ENCODE data around the gene RTN4RL1. TPM values are rescaled to one million over a fixed set of nuclear protein-coding genes. Genes with fewer than 3 reads are reported as not detected.
A peak's percentile ranks its signal among the peaks of the same experiment; 100 is the strongest.

The RTN4RL1 gene
- 0.10 TPM for polyA plus RNA-seq (2013, experiment 1 of 2)
- 0.04 TPM for polyA plus RNA-seq (2013, experiment 2 of 2)

- H3K4me3 ChIP-seq (ENCODE audit: insufficient read depth in 1 of 2, low read depth in 1 of 2, low read length in 2 of 2), result peak within 1 kb of the TSS; percentile 44 to 62
These were observed at the start of gene RTN4RL1 for GRCh38 chr17:2025220-2025621. Gene RTN4RL1, minus strand, starts transcription at chr17:2025334. Its CDS starts 469 bp downstream, at chr17:2024865.

GRCh38 chr17:2074919-2075318 is 49.8 kb upstream of the RTN4RL1 start:
- no peaks in the 10 kb centered on the region for H3K9me3 ChIP-seq (ENCODE audit: control insufficient read depth, low read length)
- no peak overlapping the region for H2BK15ac ChIP-seq (ENCODE audit: low read depth, poor library complexity, severe bottlenecking)
- H3K36me3 ChIP-seq (ENCODE audit: control insufficient read depth in 1 of 2, insufficient read depth in 2 of 2, low read depth in 1 of 2, low read length in 2 of 2), result peaks cover 53 to 66% of the 10 kb centered on the region in 2 experiments
- peak overlapping the region in 1 of 2 experiments; percentile 23 for H3K23ac ChIP-seq (ENCODE audit: low read length in 2 of 2)
- WGBS, result 87% methylated on average over 10 of the region's 10 CpGs
- no peak overlapping the region for H3K27ac ChIP-seq (ENCODE audit: low read length, poor library complexity, severe bottlenecking)
- H3K9ac ChIP-seq (ENCODE audit: low read length), result no peak overlapping the region
- peak overlapping the region; percentile 79 to 80 for H2BK12ac ChIP-seq (ENCODE audit: low read length in 2 of 2)
- H2AFZ ChIP-seq (ENCODE audit: low read depth, low read length), result no peak overlapping the region
- no peak overlapping the region for H2BK120ac ChIP-seq (ENCODE audit: low read depth, low read length)
- peaks cover 29% of the 10 kb centered on the region for H3K4me1 ChIP-seq (ENCODE audit: control insufficient read depth, insufficient read depth, low read depth, low read length)
- no peaks in the 10 kb centered on the region for H3K27me3 ChIP-seq (ENCODE audit: control insufficient read depth in 1 of 2, insufficient read depth in 1 of 2, low read length in 2 of 2)
- no peak overlapping the region for H3K4me2 ChIP-seq (ENCODE audit: low read length, poor library complexity, severe bottlenecking)
- no peak overlapping the region for H2BK5ac ChIP-seq (ENCODE audit: low read depth, low read length, poor library complexity, severe bottlenecking)
- H4K91ac ChIP-seq (ENCODE audit: low read length), result peak overlapping the region; percentile 73
- no peak for DNase-seq
- H3K4me3 ChIP-seq (ENCODE audit: insufficient read depth in 1 of 2, low read depth in 1 of 2, low read length in 2 of 2), result no peak overlapping the region
- H3K14ac ChIP-seq (ENCODE audit: low read length in 2 of 2), result no peak overlapping the region
- no peak overlapping the region for H2AK5ac ChIP-seq (ENCODE audit: low read length, severe bottlenecking)
- peak overlapping the region; percentile 85 for H4K8ac ChIP-seq (ENCODE audit: low read length)
- peaks cover 11% of the 10 kb centered on the region for H3K79me1 ChIP-seq (replicated peaks; ENCODE audit: low read length, poor library complexity, severe bottlenecking)
- no peak overlapping the region for H3K4ac ChIP-seq (ENCODE audit: low read depth in 1 of 2, low read length in 2 of 2)
- peak overlapping the region in 1 of 2 experiments; percentile 79 for H3K18ac ChIP-seq (ENCODE audit: low read depth in 1 of 2, low read length in 2 of 2)

More at GRCh38 chr17:2025220-2025621, at the start of gene RTN4RL1:
- Histone ChIP-seq H3K27ac (ENCODE audit: low read length, poor library complexity, severe bottlenecking) (no peak within 1 kb of the TSS), H4K8ac (ENCODE audit: low read length) (peak within 1 kb of the TSS; percentile 9), H3K36me3 (ENCODE audit: control insufficient read depth in 1 of 2, insufficient read depth in 2 of 2, low read depth in 1 of 2, low read length in 2 of 2) (no peaks in the 10 kb centered on the region), H2BK5ac (ENCODE audit: low read depth, low read length, poor library complexity, severe bottlenecking) (no peak within 1 kb of the TSS), H4K91ac (ENCODE audit: low read length) (no peak within 1 kb of the TSS), H3K14ac (ENCODE audit: low read length in 2 of 2) (no peak within 1 kb of the TSS), H2BK15ac (ENCODE audit: low read depth, poor library complexity, severe bottlenecking) (no peak within 1 kb of the TSS), H2AK5ac (ENCODE audit: low read length, severe bottlenecking) (no peak within 1 kb of the TSS), H3K9ac (ENCODE audit: low read length) (no peak within 1 kb of the TSS), H2AFZ (ENCODE audit: low read depth, low read length) (peak within 1 kb of the TSS; percentile 36), H3K4me1 (ENCODE audit: control insufficient read depth, insufficient read depth, low read depth, low read length) (peaks cover 35% of the 10 kb centered on the region), H2BK120ac (ENCODE audit: low read depth, low read length) (no peak within 1 kb of the TSS), H3K23ac (ENCODE audit: low read length in 2 of 2) (no peak within 1 kb of the TSS), H3K4me2 (ENCODE audit: low read length, poor library complexity, severe bottlenecking) (peak within 1 kb of the TSS; percentile 89), H3K27me3 (ENCODE audit: control insufficient read depth in 1 of 2, insufficient read depth in 1 of 2, low read length in 2 of 2) (peaks cover 51 to 65% of the 10 kb centered on the region in 2 experiments), H2BK12ac (ENCODE audit: low read length in 2 of 2) (no peak within 1 kb of the TSS), H3K9me3 (ENCODE audit: control insufficient read depth, low read length) (no peaks in the 10 kb centered on the region), H3K18ac (ENCODE audit: low read depth in 1 of 2, low read length in 2 of 2) (no peak within 1 kb of the TSS), H3K79me1 (replicated peaks; ENCODE audit: low read length, poor library complexity, severe bottlenecking) (no peaks in the 10 kb centered on the region), H3K4ac (ENCODE audit: low read depth in 1 of 2, low read length in 2 of 2) (no peak within 1 kb of the TSS)
- WGBS, result under 1% methylated on average over 46 of the region's 47 CpGs
- DNase-seq, result peak; percentile 47

GRCh38 chr17:2071455-2072281 is 46.5 kb upstream of the RTN4RL1 start:
- Histone ChIP-seq H3K4me1 (ENCODE audit: control insufficient read depth, insufficient read depth, low read depth, low read length) (peaks cover 52% of the 10 kb centered on the region), H3K14ac (ENCODE audit: low read length in 2 of 2) (no peak overlapping the region), H3K23ac (ENCODE audit: low read length in 2 of 2) (no peak overlapping the region), H2AK5ac (ENCODE audit: low read length, severe bottlenecking) (peak overlapping the region; percentile 16), H3K9ac (ENCODE audit: low read length) (no peak overlapping the region), H3K4me3 (ENCODE audit: insufficient read depth in 1 of 2, low read depth in 1 of 2, low read length in 2 of 2) (no peak overlapping the region), H3K36me3 (ENCODE audit: control insufficient read depth in 1 of 2, insufficient read depth in 2 of 2, low read depth in 1 of 2, low read length in 2 of 2) (peaks cover 40 to 50% of the 10 kb centered on the region in 2 experiments), H3K27ac (ENCODE audit: low read length, poor library complexity, severe bottlenecking) (peak overlapping the region; percentile 68), H2AFZ (ENCODE audit: low read depth, low read length) (no peak overlapping the region), H4K91ac (ENCODE audit: low read length) (peak overlapping the region; percentile 94), H3K4ac (ENCODE audit: low read depth in 1 of 2, low read length in 2 of 2) (peak overlapping the region; percentile 16 to 75), H2BK12ac (ENCODE audit: low read length in 2 of 2) (peak overlapping the region; percentile 34 to 86), H4K8ac (ENCODE audit: low read length) (no peak overlapping the region), H3K18ac (ENCODE audit: low read depth in 1 of 2, low read length in 2 of 2) (peak overlapping the region; percentile 48 to 86), H2BK15ac (ENCODE audit: low read depth, poor library complexity, severe bottlenecking) (peak overlapping the region; percentile 65), H3K79me1 (replicated peaks; ENCODE audit: low read length, poor library complexity, severe bottlenecking) (peaks cover 11% of the 10 kb centered on the region), H3K9me3 (ENCODE audit: control insufficient read depth, low read length) (no peaks in the 10 kb centered on the region), H2BK120ac (ENCODE audit: low read depth, low read length) (peak overlapping the region; percentile 3), H3K27me3 (ENCODE audit: control insufficient read depth in 1 of 2, insufficient read depth in 1 of 2, low read length in 2 of 2) (no peaks in the 10 kb centered on the region), H2BK5ac (ENCODE audit: low read depth, low read length, poor library complexity, severe bottlenecking) (no peak overlapping the region), H3K4me2 (ENCODE audit: low read length, poor library complexity, severe bottlenecking) (no peak overlapping the region)
- 52% methylated on average over 30 of the region's 31 CpGs for WGBS
- DNase-seq, result peak; percentile 88

- peak overlapping the region in 1 of 2 experiments; percentile 82 for H3K14ac ChIP-seq (ENCODE audit: low read length in 2 of 2)
- DNase-seq, result no peak
- H2AFZ ChIP-seq (ENCODE audit: low read depth, low read length), result no peak overlapping the region
- no peak overlapping the region for H3K23ac ChIP-seq (ENCODE audit: low read length in 2 of 2)
- peak overlapping the region; percentile 34 to 87 for H2BK12ac ChIP-seq (ENCODE audit: low read length in 2 of 2)
- H3K79me1 ChIP-seq (replicated peaks; ENCODE audit: low read length, poor library complexity, severe bottlenecking), result peaks cover 10% of the 10 kb centered on the region
- H3K4me3 ChIP-seq (ENCODE audit: insufficient read depth in 1 of 2, low read depth in 1 of 2, low read length in 2 of 2), result no peak overlapping the region
- H2BK5ac ChIP-seq (ENCODE audit: low read depth, low read length, poor library complexity, severe bottlenecking), result no peak overlapping the region
- peak overlapping the region; percentile 45 for H4K91ac ChIP-seq (ENCODE audit: low read length)
- no peak overlapping the region for H2BK15ac ChIP-seq (ENCODE audit: low read depth, poor library complexity, severe bottlenecking)
- H4K8ac ChIP-seq (ENCODE audit: low read length), result peak overlapping the region; percentile 78
- peak overlapping the region; percentile 68 for H3K27ac ChIP-seq (ENCODE audit: low read length, poor library complexity, severe bottlenecking)
- 90% methylated on average over 6 of the region's 6 CpGs for WGBS
- H3K18ac ChIP-seq (ENCODE audit: low read depth in 1 of 2, low read length in 2 of 2), result peak overlapping the region; percentile 15 to 80
- H3K4me1 ChIP-seq (ENCODE audit: control insufficient read depth, insufficient read depth, low read depth, low read length), result peaks cover 59% of the 10 kb centered on the region
- no peak overlapping the region for H3K4me2 ChIP-seq (ENCODE audit: low read length, poor library complexity, severe bottlenecking)
- H3K4ac ChIP-seq (ENCODE audit: low read depth in 1 of 2, low read length in 2 of 2), result peak overlapping the region; percentile 16 to 75
- no peak overlapping the region for H3K9ac ChIP-seq (ENCODE audit: low read length)
- no peaks in the 10 kb centered on the region for H3K9me3 ChIP-seq (ENCODE audit: control insufficient read depth, low read length)
- H2AK5ac ChIP-seq (ENCODE audit: low read length, severe bottlenecking), result peak overlapping the region; percentile 16
- H3K27me3 ChIP-seq (ENCODE audit: control insufficient read depth in 1 of 2, insufficient read depth in 1 of 2, low read length in 2 of 2), result no peaks in the 10 kb centered on the region
- H2BK120ac ChIP-seq (ENCODE audit: low read depth, low read length), result peak overlapping the region; percentile 3
- H3K36me3 ChIP-seq (ENCODE audit: control insufficient read depth in 1 of 2, insufficient read depth in 2 of 2, low read depth in 1 of 2, low read length in 2 of 2), result peaks cover 38 to 43% of the 10 kb centered on the region in 2 experiments
These were observed 45.9 kb upstream of the RTN4RL1 start for GRCh38 chr17:2071024-2071385.

Measured in mesenchymal stem cell (in vitro differentiated cells and primary cell).